Breast epithelium (tissue), 4 donors: Measurements from ENCODE around the gene EML5. TPM values are rescaled to one million over a fixed set of nuclear protein-coding genes. Genes with fewer than 3 reads are reported as not detected.

Experiments used
- DNase-seq, 2 donors: peaks; one replicate each; pipeline ENCODE4 v3.0.0-alpha.2; 2019; ENCODE audit warnings: low spot score in 2 of 2
- H3K27ac ChIP-seq, 2 donors: fragments of 200-600 bp; sonication (generic) in 1 of 2; one replicate each; pipeline ENCODE4 v1.5.1; 2016 to 2019; ENCODE audit warnings: mild to moderate bottlenecking in 1 of 2
- H3K27me3 ChIP-seq, 2 donors: fragments of 200-600 bp; sonication (generic) in 1 of 2; one replicate each; pipeline versions ENCODE4 v1.5.1 to v1.6.0; 2017 to 2019; ENCODE audit warnings: control low read depth in 1 of 2, mild to moderate bottlenecking in 1 of 2
- H3K36me3 ChIP-seq: fragments of 200-600 bp; one replicate; pipeline ENCODE4 v1.5.1; 2019
- H3K4me1 ChIP-seq, 2 donors: fragments of 200-600 bp; sonication (generic); one replicate each; pipeline ENCODE4 v1.5.1; 2016 to 2019; ENCODE audit warnings: control low read depth in 1 of 2
- H3K4me3 ChIP-seq, 3 donors: fragments of 200-600 bp; sonication (generic); 1 replicate in 2 of 3; 2 replicates in 1 of 3; pipeline ENCODE4 v1.5.1; 2016 to 2019; ENCODE audit warnings: mild to moderate bottlenecking in 3 of 3, moderate library complexity in 2 of 3
- H3K9me3 ChIP-seq, 2 donors: fragments of 200-600 bp; sonication (generic) in 1 of 2; one replicate each; pipeline ENCODE4 v1.5.1; 2016 to 2019; ENCODE audit warnings: control low read depth in 1 of 2
- POLR2A ChIP-seq: fragments of 450-650 bp; IDR thresholded peaks from one replicate; pipeline ENCODE4 v1.6.1; 2016; ENCODE audit warnings: antibody characterized with exemption, mild to moderate bottlenecking, moderate library complexity
- POLR2AphosphoS5 ChIP-seq, 3 donors: sonication (generic); formaldehyde crosslinking; IDR thresholded peaks; one replicate each; pipeline ENCODE4 v1.6.1; 2017; ENCODE audit warnings: antibody characterized with exemption in 3 of 3
- intact Hi-C: fragments of 100-400 bp; cut with DNase I; formaldehyde crosslinking; loops from one replicate; pipeline ENCODE4 v1.15.1; 2023; ENCODE audit warnings: low total_unique reads
- total RNA-seq, 3 donors: library from RNA; depleted of rRNA; stranded (reverse); fragments of >200 nt; gene quantifications; one replicate each; pipeline ENCODE4 v1.1.0, GENCODE V29; 2016
- TF ChIP-seq, protein P1 (sequence below), 3 donors: fragments of 450-650 bp; IDR thresholded peaks; one replicate each; pipeline ENCODE4 v1.5.1; 2016 to 2017; ENCODE audit warnings: antibody characterized with exemption in 3 of 3, mild to moderate bottlenecking in 3 of 3, moderate library complexity in 3 of 3

The EML5 gene
- total RNA-seq, 3 donors from 2014 or later, result 0.96 to 5.6 (median 4.3) TPM

DNA sequence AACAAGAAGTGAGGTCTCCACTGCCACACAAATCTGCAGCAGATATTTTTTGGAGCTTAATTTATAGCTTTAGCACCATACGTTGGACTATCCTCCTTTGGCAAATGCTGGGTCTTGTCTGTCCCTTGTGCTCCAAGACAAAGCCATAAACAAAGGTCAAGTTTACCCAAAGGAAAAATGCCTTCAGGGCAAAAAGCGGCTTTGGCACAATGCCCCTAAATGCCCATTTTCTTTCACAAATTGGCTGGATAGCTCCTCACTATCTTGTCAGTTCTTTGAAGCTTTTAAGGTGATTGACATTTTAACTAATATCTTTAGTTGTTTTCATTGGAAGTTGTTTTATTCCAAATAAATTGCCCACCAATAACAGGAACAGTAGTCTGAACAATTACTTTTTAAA lies 59.6 kb downstream of the EML5 start:
- Histone ChIP-seq H3K4me3 (no peak overlapping the region), H3K27ac (no peak overlapping the region), H3K9me3 (no peaks in the 10 kb centered on the region), H3K4me1 (no peaks in the 10 kb centered on the region), H3K27me3 (no peaks in the 10 kb centered on the region), H3K36me3 (no peaks in the 10 kb centered on the region)
- no peak for TF ChIP-seq POLR2A
- no peak for TF ChIP-seq POLR2AphosphoS5 (IDR thresholded peaks at IDR 0.05)
- TF ChIP-seq, protein P1, sequence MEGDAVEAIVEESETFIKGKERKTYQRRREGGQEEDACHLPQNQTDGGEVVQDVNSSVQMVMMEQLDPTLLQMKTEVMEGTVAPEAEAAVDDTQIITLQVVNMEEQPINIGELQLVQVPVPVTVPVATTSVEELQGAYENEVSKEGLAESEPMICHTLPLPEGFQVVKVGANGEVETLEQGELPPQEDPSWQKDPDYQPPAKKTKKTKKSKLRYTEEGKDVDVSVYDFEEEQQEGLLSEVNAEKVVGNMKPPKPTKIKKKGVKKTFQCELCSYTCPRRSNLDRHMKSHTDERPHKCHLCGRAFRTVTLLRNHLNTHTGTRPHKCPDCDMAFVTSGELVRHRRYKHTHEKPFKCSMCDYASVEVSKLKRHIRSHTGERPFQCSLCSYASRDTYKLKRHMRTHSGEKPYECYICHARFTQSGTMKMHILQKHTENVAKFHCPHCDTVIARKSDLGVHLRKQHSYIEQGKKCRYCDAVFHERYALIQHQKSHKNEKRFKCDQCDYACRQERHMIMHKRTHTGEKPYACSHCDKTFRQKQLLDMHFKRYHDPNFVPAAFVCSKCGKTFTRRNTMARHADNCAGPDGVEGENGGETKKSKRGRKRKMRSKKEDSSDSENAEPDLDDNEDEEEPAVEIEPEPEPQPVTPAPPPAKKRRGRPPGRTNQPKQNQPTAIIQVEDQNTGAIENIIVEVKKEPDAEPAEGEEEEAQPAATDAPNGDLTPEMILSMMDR (IDR thresholded peaks at IDR 0.05), result no peak
- DNase-seq, result no peak
- intact Hi-C loops, result no loop called here

DNA sequence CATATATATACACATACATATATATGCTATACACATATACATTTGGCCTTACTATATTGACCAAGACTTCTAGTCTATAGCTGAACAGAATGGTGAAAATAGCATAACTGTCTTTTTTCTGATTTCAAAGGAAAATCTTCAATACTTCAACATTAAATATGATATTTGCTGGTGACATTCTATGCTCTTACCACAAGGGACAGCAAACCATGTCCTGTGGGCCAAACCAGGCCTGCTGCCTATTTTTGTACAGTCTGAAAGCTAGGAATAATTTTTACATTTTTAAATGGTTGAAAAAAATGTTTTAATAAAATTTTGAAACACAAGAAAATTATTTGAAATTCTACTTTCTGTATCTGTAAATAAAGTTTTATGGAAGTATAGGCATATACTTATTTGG lies 63.6 kb downstream of the EML5 start:
- Histone ChIP-seq H3K27me3 (no peaks in the 10 kb centered on the region), H3K27ac (no peak overlapping the region), H3K36me3 (no peaks in the 10 kb centered on the region), H3K9me3 (no peaks in the 10 kb centered on the region), H3K4me1 (no peaks in the 10 kb centered on the region), H3K4me3 (no peak overlapping the region)
- TF ChIP-seq POLR2AphosphoS5 (IDR thresholded peaks at IDR 0.05) (no peak), POLR2A (no peak)
- TF ChIP-seq, protein P1 (IDR thresholded peaks at IDR 0.05), result no peak
- intact Hi-C loops, result no loop called here
- no peak for DNase-seq

DNA sequence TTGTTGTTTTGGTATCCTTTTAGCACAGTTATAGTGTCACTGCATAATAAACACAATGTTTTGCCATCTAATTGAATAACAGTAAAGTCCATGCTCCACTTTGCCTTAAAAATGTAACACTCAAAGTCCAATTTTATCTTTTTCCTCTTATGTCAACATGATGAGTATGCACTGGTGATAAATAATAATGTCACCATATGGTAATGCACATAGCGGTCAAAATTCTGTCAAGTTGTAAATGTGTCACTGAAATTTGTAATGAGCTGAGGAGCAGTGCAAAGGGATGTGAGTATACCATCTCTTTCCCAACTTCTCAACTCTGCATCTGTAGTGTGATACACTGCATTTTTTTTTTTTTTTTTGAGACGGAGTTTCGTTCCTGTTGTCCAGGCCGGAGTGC lies 65.7 kb downstream of the EML5 start:
- Histone ChIP-seq H3K27ac (no peak overlapping the region), H3K27me3 (no peaks in the 10 kb centered on the region), H3K9me3 (no peaks in the 10 kb centered on the region), H3K4me1 (no peaks in the 10 kb centered on the region), H3K36me3 (no peaks in the 10 kb centered on the region), H3K4me3 (no peak overlapping the region)
- intact Hi-C loops, result no loop called here
- DNase-seq, result no peak
- TF ChIP-seq POLR2AphosphoS5 (IDR thresholded peaks at IDR 0.05), result no peak
- TF ChIP-seq, protein P1 (IDR thresholded peaks at IDR 0.05), result no peak
- no peak for TF ChIP-seq POLR2A

DNA sequence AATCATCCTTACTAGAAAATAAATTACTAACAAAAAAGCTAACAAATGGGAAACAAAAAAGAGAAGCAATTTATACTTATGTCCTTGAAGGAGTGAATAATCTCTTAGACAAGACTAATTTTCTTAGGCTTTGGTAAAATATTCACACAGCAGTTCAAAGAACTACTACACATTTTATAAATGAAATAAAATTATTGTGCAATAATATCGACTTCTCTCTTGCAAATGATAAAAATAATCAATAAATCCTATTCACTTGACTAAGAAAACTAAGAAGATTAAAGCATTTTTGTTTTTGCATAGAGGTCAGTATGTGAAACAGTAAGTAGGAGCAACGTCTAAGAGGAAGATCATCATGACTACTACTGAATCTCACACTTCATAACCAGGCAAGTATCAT lies 82.0 kb downstream of the EML5 start:
- Histone ChIP-seq H3K27me3 (no peaks in the 10 kb centered on the region), H3K4me1 (no peaks in the 10 kb centered on the region), H3K36me3 (no peaks in the 10 kb centered on the region), H3K4me3 (no peak overlapping the region), H3K9me3 (no peaks in the 10 kb centered on the region), H3K27ac (no peak overlapping the region)
- TF ChIP-seq POLR2A (no peak), POLR2AphosphoS5 (IDR thresholded peaks at IDR 0.05) (no peak)
- TF ChIP-seq, protein P1 (IDR thresholded peaks at IDR 0.05), result no peak
- DNase-seq, result no peak
- intact Hi-C loops, result no loop called here

DNA sequence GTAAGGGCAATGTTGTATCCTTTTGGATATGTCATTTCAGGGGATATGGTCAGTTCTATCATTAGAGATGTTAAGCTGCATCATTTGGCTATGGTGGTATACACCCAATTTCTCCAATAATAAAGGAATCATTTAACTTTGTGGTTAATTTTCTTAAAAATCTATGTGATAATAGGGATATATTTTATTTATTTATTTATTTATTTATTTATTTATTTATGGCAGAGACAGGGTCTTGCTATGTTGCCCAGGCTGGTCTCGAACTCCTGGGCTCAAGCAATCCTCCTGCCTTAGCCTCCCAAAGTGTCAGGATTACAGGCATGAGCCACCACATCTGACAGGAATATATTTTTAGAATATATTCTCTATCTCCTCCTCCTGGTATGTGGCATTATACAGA lies 85.7 kb downstream of the EML5 start:
- TF ChIP-seq POLR2AphosphoS5 (IDR thresholded peaks at IDR 0.05), result no peak
- TF ChIP-seq POLR2A, result no peak
- TF ChIP-seq, protein P1 (IDR thresholded peaks at IDR 0.05), result no peak
- no peaks in the 10 kb centered on the region for H3K27me3 ChIP-seq
- H3K36me3 ChIP-seq, result no peaks in the 10 kb centered on the region
- no peaks in the 10 kb centered on the region for H3K4me1 ChIP-seq
- no peaks in the 10 kb centered on the region for H3K9me3 ChIP-seq
- H3K4me3 ChIP-seq, result no peak overlapping the region
- DNase-seq, result no peak
- intact Hi-C loops, result no loop called here
- H3K27ac ChIP-seq, result no peak overlapping the region
